ENCODE measurements around the gene TRMT5. TPM values are rescaled to one million over a fixed set of nuclear protein-coding genes. Genes with fewer than 3 reads are reported as not detected.
A peak's percentile ranks its signal among the peaks of the same experiment; 100 is the strongest.

The TRMT5 gene
- total and polyA plus RNA-seq, 7 donors, result 5.7 to 26.0 (median 11.2) TPM

- intact Hi-C loops (cut with DNase I), result no loop called here
Observed at GRCh38 chr14:60933920-60934655, 46.8 kb downstream of the TRMT5 start.

GRCh38 chr14:60931218-60931617 lies 49.7 kb downstream of the TRMT5 start:
- Histone ChIP-seq H3K36me3 (ENCODE audit: insufficient read depth in 1 of 2, low read depth in 1 of 2) (no peaks in the 10 kb centered on the region), H3K4me1 (peaks cover 24% of the 10 kb centered on the region), H3K27me3 (ENCODE audit: insufficient read depth in 3 of 3, low read length in 2 of 3) (no peaks in the 10 kb centered on the region), H3K9me3 (no peaks in the 10 kb centered on the region), H3K4me3 (no peak overlapping the region), H3K27ac (peak overlapping the region; percentile 78)
- intact Hi-C loops (cut with DNase I), result no loop called here
- 36 to 38% (median 38%) methylated on average over 1 of the region's 1 CpG for WGBS, 3 donors
- ATAC-seq, result peak; percentile 98 to 99 (median 99)
- peak; percentile 31 to 68 for DNase-seq
- no peak for TF ChIP-seq CTCF (IDR thresholded peaks at IDR 0.05)

More at GRCh38 chr14:60933920-60934655, 46.8 kb downstream of the TRMT5 start:
- H3K27me3 ChIP-seq (ENCODE audit: insufficient read depth in 3 of 3, low read length in 2 of 3), result no peaks in the 10 kb centered on the region
- no peak for TF ChIP-seq CTCF (IDR thresholded peaks at IDR 0.05)
- H3K9me3 ChIP-seq, result no peaks in the 10 kb centered on the region
- no peak overlapping the region for H3K4me3 ChIP-seq
- no peak for ATAC-seq
- peaks cover 22% of the 10 kb centered on the region for H3K4me1 ChIP-seq
- WGBS, 3 donors, result 87 to 91% (median 88%) methylated on average over 8 of the region's 8 CpGs
- H3K27ac ChIP-seq, result no peak overlapping the region
- no peak for DNase-seq
- H3K36me3 ChIP-seq (ENCODE audit: insufficient read depth in 1 of 2, low read depth in 1 of 2), result no peaks in the 10 kb centered on the region

GRCh38 chr14:60926002-60926401 lies 54.9 kb downstream of the TRMT5 start:
- no peak overlapping the region for H3K27ac ChIP-seq
- WGBS, 3 donors, result 95 to 97% (median 96%) methylated on average over 3 of the region's 3 CpGs
- ATAC-seq (no peak), DNase-seq (no peak)
- H3K36me3 ChIP-seq (ENCODE audit: insufficient read depth in 1 of 2, low read depth in 1 of 2), result no peaks in the 10 kb centered on the region
- peaks cover 17% of the 10 kb centered on the region for H3K4me1 ChIP-seq
- H3K4me3 ChIP-seq, result no peak overlapping the region
- no peak for TF ChIP-seq CTCF (IDR thresholded peaks at IDR 0.05)
- intact Hi-C loops (cut with DNase I), result loop anchor here in 1 of 2 donors (10.0 kb wide), 1 partner anchor 51 kb away; no protein-coding TSS in a partner anchor
- no peaks in the 10 kb centered on the region for H3K27me3 ChIP-seq (ENCODE audit: insufficient read depth in 3 of 3, low read length in 2 of 3)
- no peaks in the 10 kb centered on the region for H3K9me3 ChIP-seq

- Histone ChIP-seq H3K27ac (no peak overlapping the region), H3K4me1 (peaks cover 10% of the 10 kb centered on the region), H3K27me3 (ENCODE audit: insufficient read depth in 3 of 3, low read length in 2 of 3) (no peaks in the 10 kb centered on the region), H3K9me3 (no peaks in the 10 kb centered on the region), H3K36me3 (ENCODE audit: insufficient read depth in 1 of 2, low read depth in 1 of 2) (no peaks in the 10 kb centered on the region), H3K4me3 (no peak overlapping the region)
- no peak for DNase-seq
- no peak for TF ChIP-seq CTCF (IDR thresholded peaks at IDR 0.05)
- WGBS, 3 donors, result 72 to 76% (median 74%) methylated on average over 1 of the region's 1 CpG
- ATAC-seq, result no peak
- intact Hi-C loops (cut with DNase I), result loop anchor here in 1 of 2 donors (10.0 kb wide), 1 partner anchor 50 kb away; no protein-coding TSS in a partner anchor
Observed at GRCh38 chr14:60925286-60925685, 55.6 kb downstream of the TRMT5 start.
